CD4-positive, CD25-positive, alpha-beta regulatory T cell (primary cell): Measurements from ENCODE around the gene OR4D1. TPM values are rescaled to one million over a fixed set of nuclear protein-coding genes. Genes with fewer than 3 reads are reported as not detected.

Experiments used
- ATAC-seq, 2 donors: fragments of 150-1000 bp; cut with Tn5 transposase; one replicate each; pipeline ENCODE4 v1.10.0; 2021; ENCODE audit warnings: low read depth in 2 of 2, moderate number of reproducible peaks in 2 of 2, moderate library complexity in 1 of 2
- DNase-seq, 3 donors: peaks; one replicate each; pipeline versions ENCODE4 v3.0.0 to v3.0.0-alpha.2; 2012 to 2022; ENCODE audit warnings: mixed read lengths in 1 of 3
- H3K27ac ChIP-seq: one replicate; pipeline ENCODE4 v1.7.0; 2013; ENCODE audit warnings: mild to moderate bottlenecking, low read length; ENCODE audit not compliant: insufficient read depth, poor library complexity, severe bottlenecking
- H3K27me3 ChIP-seq: one replicate; pipeline ENCODE4 v1.7.0; 2013; ENCODE audit warnings: low read length; ENCODE audit not compliant: control insufficient read depth, insufficient read depth
- H3K36me3 ChIP-seq: one replicate; pipeline ENCODE4 v1.7.0; 2013; ENCODE audit warnings: mild to moderate bottlenecking, low read length, moderate library complexity; ENCODE audit not compliant: control insufficient read depth, insufficient read depth
- H3K4me1 ChIP-seq: 2 replicates; pipeline ENCODE4 v1.7.0; 2013; ENCODE audit warnings: mild to moderate bottlenecking, low read length; ENCODE audit not compliant: insufficient read depth, control insufficient read depth, poor library complexity, severe bottlenecking
- H3K4me3 ChIP-seq: one replicate; pipeline ENCODE4 v1.7.0; 2013; ENCODE audit warnings: low read depth, mild to moderate bottlenecking, low read length, moderate library complexity
- H3K9me3 ChIP-seq, 2 experiments: 1 replicate in 1 of 2; 2 replicates in 1 of 2; pipeline ENCODE4 v1.7.0; 2013; ENCODE audit warnings: low read length in 2 of 2, mild to moderate bottlenecking in 1 of 2, moderate library complexity in 1 of 2; ENCODE audit not compliant: control insufficient read depth in 2 of 2
- H3K27ac Mint-ChIP-seq, 3 donors: one replicate each; pipeline ENCODE4 v1.8.0; 2020 to 2022; ENCODE audit warnings: mild to moderate bottlenecking in 3 of 3, mixed read lengths in 3 of 3, moderate library complexity in 2 of 3
- H3K27me3 Mint-ChIP-seq: one replicate; pipeline ENCODE4 v1.8.0; 2022; ENCODE audit warnings: mild to moderate bottlenecking, mixed read lengths
- H3K36me3 Mint-ChIP-seq: one replicate; pipeline ENCODE4 v1.8.0; 2020; ENCODE audit warnings: mixed read lengths
- H3K4me1 Mint-ChIP-seq, 4 donors: one replicate each; pipeline ENCODE4 v1.8.0; 2020 to 2022; ENCODE audit warnings: mixed read lengths in 4 of 4, mild to moderate bottlenecking in 1 of 4
- H3K4me3 Mint-ChIP-seq, 4 donors: one replicate each; pipeline ENCODE4 v1.8.0; 2020 to 2022; ENCODE audit warnings: mild to moderate bottlenecking in 4 of 4, mixed read lengths in 4 of 4, moderate library complexity in 3 of 4
- H3K9me3 Mint-ChIP-seq, 7 donors: one replicate each; pipeline ENCODE4 v1.8.0; 2020 to 2022; ENCODE audit warnings: mixed read lengths in 7 of 7, mild to moderate bottlenecking in 3 of 7, moderate library complexity in 2 of 7
- polyA plus RNA-seq, 4 donors: library from polyadenylated mRNA; unstranded; fragments of 300-500 nt; fragmentation: Illumina TruSeq; gene quantifications; one replicate each; pipeline ENCODE4 v1.2.3, GENCODE V29; 2021
- total RNA-seq: library from RNA; stranded (reverse); gene quantifications from one replicate; pipeline ENCODE4 v1.2.3, GENCODE V29; 2022

OR4D1 gene
- total and polyA plus RNA-seq, 5 donors from 2014 or later = 0.42 to 1.1 (median 0.72) TPM

DNA sequence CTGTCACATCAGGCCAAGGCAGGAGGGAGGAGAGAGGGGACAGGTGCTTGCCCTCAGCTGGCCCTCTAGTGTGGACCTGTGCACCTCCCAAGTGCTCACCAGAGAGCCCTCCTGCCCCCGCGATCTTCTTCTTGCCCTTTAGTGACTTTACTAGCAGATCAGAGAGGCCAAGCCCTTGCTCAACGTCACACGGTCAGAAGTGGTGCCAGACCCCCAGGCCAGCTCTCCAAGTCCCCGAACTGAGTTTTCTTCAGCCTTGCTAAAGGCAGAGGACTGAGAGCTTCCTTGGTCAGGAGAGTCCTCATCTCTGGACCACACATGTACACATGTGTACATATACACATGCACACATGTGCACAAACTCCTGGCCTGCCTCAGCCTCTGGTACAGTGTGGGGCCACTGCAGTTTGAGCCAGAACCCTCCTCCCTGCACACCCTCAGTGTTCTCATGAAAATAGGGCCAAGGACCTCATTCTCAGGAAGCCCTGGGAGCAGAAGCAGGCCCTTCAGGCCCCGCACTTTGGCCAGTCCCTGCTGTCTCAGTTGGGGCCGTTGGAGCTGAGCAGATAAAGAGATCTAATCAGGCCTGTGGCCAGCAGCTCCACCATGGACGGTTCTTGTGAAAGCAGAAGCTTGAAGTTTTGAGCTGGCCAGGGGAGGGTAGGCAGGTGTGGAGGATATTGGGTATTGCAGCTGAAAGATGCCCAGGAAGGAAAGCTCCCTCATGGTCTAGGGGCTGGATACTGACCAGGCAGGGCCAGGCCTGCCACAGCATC lies 37.0 kb downstream of the OR4D1 start:
- Histone ChIP-seq H3K9me3 (no peaks in the 10 kb centered on the region), H3K27ac (no peak overlapping the region), H3K4me1 (no peaks in the 10 kb centered on the region), H3K4me3 (no peak overlapping the region), H3K27me3 (no peaks in the 10 kb centered on the region), H3K36me3 (no peaks in the 10 kb centered on the region)
- Mint-ChIP-seq H3K27me3 (peaks cover 12% of the 10 kb centered on the region), H3K9me3 (no peaks in the 10 kb centered on the region), H3K4me1 (peaks cover 0 to 2% (median 0%) of the 10 kb centered on the region in 4 donors), H3K27ac (no peak overlapping the region), H3K4me3 (no peak overlapping the region), H3K36me3 (no peaks in the 10 kb centered on the region)
- ATAC-seq (no peak), DNase-seq (no peak)

- Mint-ChIP-seq H3K4me3 (no peak overlapping the region), H3K4me1 (peaks cover 0 to 5% (median 0%) of the 10 kb centered on the region in 4 donors), H3K27me3 (peaks cover 12% of the 10 kb centered on the region), H3K9me3 (no peaks in the 10 kb centered on the region), H3K36me3 (no peaks in the 10 kb centered on the region), H3K27ac (peak overlapping the region in 1 of 3 donors; percentile 38)
- ATAC-seq = no peak
- Histone ChIP-seq H3K27ac (no peak overlapping the region), H3K36me3 (no peaks in the 10 kb centered on the region), H3K4me1 (no peaks in the 10 kb centered on the region), H3K9me3 (no peaks in the 10 kb centered on the region), H3K4me3 (no peak overlapping the region), H3K27me3 (no peaks in the 10 kb centered on the region)
- no peak for DNase-seq
These were observed 38.4 kb downstream of the OR4D1 start for GRCh38 chr17:58186591-58186990.

DNA sequence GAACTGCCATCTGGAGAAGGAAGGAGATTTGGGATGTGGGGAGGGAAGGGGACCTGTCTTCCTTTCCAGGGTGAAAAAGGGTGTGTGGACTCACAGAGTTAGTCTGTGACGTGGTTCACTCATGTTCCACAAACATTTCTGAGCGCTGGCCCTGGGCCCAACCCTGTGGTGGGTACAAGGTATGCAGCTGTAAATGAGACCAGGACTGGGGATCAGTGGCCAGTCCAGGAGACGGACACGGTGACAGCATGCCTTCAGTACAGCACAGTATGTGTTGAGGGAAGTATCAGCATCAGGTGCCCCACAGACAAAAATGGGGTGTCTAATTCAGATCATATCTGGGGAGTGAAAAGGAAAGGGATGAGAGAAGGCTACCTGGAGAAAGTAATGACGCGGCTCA lies 38.9 kb downstream of the OR4D1 start:
- no peak overlapping the region for H3K4me3 ChIP-seq
- Mint-ChIP-seq H3K27ac (no peak overlapping the region), H3K36me3 (no peaks in the 10 kb centered on the region), H3K4me1 (peaks cover 0 to 5% (median 0%) of the 10 kb centered on the region in 4 donors), H3K27me3 (peaks cover 12% of the 10 kb centered on the region), H3K9me3 (no peaks in the 10 kb centered on the region), H3K4me3 (no peak overlapping the region)
- no peaks in the 10 kb centered on the region for H3K36me3 ChIP-seq
- no peak overlapping the region for H3K27ac ChIP-seq
- ATAC-seq (no peak), DNase-seq (no peak)
- H3K27me3 ChIP-seq = no peaks in the 10 kb centered on the region
- no peaks in the 10 kb centered on the region for H3K4me1 ChIP-seq
- H3K9me3 ChIP-seq = no peaks in the 10 kb centered on the region

- Histone ChIP-seq H3K9me3 (no peaks in the 10 kb centered on the region), H3K27ac (no peak overlapping the region), H3K4me1 (no peaks in the 10 kb centered on the region), H3K4me3 (no peak overlapping the region), H3K36me3 (no peaks in the 10 kb centered on the region), H3K27me3 (no peaks in the 10 kb centered on the region)
- H3K36me3 Mint-ChIP-seq = no peaks in the 10 kb centered on the region
- H3K9me3 Mint-ChIP-seq = no peaks in the 10 kb centered on the region
- ATAC-seq = no peak
- peaks cover 0 to 5% (median 0%) of the 10 kb centered on the region in 4 donors for H3K4me1 Mint-ChIP-seq
- DNase-seq = no peak
- H3K27ac Mint-ChIP-seq = no peak overlapping the region
- no peak overlapping the region for H3K4me3 Mint-ChIP-seq
- H3K27me3 Mint-ChIP-seq = peaks cover 12% of the 10 kb centered on the region
These were observed 39.5 kb downstream of the OR4D1 start for GRCh38 chr17:58187675-58188074.

- Mint-ChIP-seq H3K36me3 (no peaks in the 10 kb centered on the region), H3K4me3 (no peak overlapping the region), H3K27ac (peak overlapping the region in 1 of 3 donors; percentile 26), H3K27me3 (peaks cover 12% of the 10 kb centered on the region), H3K9me3 (no peaks in the 10 kb centered on the region), H3K4me1 (peaks cover 0 to 5% (median 2%) of the 10 kb centered on the region in 4 donors)
- Histone ChIP-seq H3K9me3 (no peaks in the 10 kb centered on the region), H3K27ac (no peak overlapping the region), H3K27me3 (no peaks in the 10 kb centered on the region), H3K4me1 (no peaks in the 10 kb centered on the region), H3K36me3 (no peaks in the 10 kb centered on the region), H3K4me3 (no peak overlapping the region)
- DNase-seq = no peak
- ATAC-seq = no peak
These were observed 41.4 kb downstream of the OR4D1 start for GRCh38 chr17:58189436-58190146.

DNA sequence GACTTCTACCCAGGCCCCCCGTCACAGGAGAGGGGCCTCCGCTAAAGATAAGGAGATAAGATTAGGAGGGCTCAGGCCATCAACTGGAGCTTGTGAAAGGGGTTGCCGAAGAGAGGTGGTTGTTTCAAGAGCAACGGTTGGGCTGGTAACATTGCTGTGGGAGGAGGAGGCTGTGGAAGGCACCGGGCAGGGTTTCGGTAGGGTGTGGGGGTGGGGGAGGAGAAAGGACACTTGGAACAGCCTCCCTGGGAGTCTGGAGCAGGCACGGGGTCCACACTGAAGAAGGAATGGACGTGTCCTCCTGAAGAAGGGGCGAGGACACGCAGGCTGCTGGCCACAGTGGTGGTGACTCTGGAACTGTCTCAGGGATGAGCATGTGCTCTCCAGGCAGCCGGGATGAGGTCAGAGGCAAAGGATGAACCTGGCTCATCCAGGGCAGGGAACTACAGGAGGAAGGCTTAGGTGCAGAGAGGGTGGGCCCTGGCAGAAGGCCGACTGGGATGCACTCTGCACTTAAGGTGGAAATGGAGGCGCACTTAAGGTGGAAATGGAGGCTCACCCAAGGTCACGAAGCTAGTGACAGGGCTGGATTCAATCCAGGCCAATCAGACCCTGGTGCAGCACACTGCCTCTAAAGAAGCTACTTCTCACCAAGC lies 43.2 kb downstream of the OR4D1 start:
- H3K27me3 ChIP-seq = no peaks in the 10 kb centered on the region
- no peaks in the 10 kb centered on the region for H3K36me3 ChIP-seq
- peaks cover 0 to 5% (median 2%) of the 10 kb centered on the region in 4 donors for H3K4me1 Mint-ChIP-seq
- H3K4me3 Mint-ChIP-seq = no peak overlapping the region
- H3K27me3 Mint-ChIP-seq = peaks cover 8% of the 10 kb centered on the region
- no peak overlapping the region for H3K4me3 ChIP-seq
- H3K9me3 Mint-ChIP-seq = no peaks in the 10 kb centered on the region
- ATAC-seq (no peak), DNase-seq (no peak)
- H3K27ac Mint-ChIP-seq = no peak overlapping the region
- H3K4me1 ChIP-seq = no peaks in the 10 kb centered on the region
- no peak overlapping the region for H3K27ac ChIP-seq
- no peaks in the 10 kb centered on the region for H3K36me3 Mint-ChIP-seq
- H3K9me3 ChIP-seq = no peaks in the 10 kb centered on the region

- H3K36me3 Mint-ChIP-seq = no peaks in the 10 kb centered on the region
- no peaks in the 10 kb centered on the region for H3K27me3 ChIP-seq
- H3K36me3 ChIP-seq = no peaks in the 10 kb centered on the region
- no peaks in the 10 kb centered on the region for H3K4me1 ChIP-seq
- no peak within 1 kb of the TSS for H3K27ac Mint-ChIP-seq
- H3K9me3 ChIP-seq = no peaks in the 10 kb centered on the region
- no peak for ATAC-seq
- H3K9me3 Mint-ChIP-seq = no peaks in the 10 kb centered on the region
- DNase-seq = no peak
- H3K4me1 Mint-ChIP-seq = peaks cover 0 to 5% (median 2%) of the 10 kb centered on the region in 4 donors
- no peak within 1 kb of the TSS for H3K4me3 Mint-ChIP-seq
- H3K4me3 ChIP-seq = no peak within 1 kb of the TSS
- no peak within 1 kb of the TSS for H3K27ac ChIP-seq
- H3K27me3 Mint-ChIP-seq = peaks cover 15% of the 10 kb centered on the region
These were observed 44.4 kb downstream of the OR4D1 start, which contains the start of gene EPX for GRCh38 chr17:58192612-58193011. Gene EPX (plus strand): TSS chr17:58192726. CDS start chr17:58192847, 121 bp downstream.
